ENCODE data around the gene CRACDL. TPM values are rescaled to one million over a fixed set of nuclear protein-coding genes. Genes with fewer than 3 reads are reported as not detected.

CRACDL gene
- total and polyA plus RNA-seq, 2 experiments from 2014 or later, result 0.06 to 0.32 TPM

DNA sequence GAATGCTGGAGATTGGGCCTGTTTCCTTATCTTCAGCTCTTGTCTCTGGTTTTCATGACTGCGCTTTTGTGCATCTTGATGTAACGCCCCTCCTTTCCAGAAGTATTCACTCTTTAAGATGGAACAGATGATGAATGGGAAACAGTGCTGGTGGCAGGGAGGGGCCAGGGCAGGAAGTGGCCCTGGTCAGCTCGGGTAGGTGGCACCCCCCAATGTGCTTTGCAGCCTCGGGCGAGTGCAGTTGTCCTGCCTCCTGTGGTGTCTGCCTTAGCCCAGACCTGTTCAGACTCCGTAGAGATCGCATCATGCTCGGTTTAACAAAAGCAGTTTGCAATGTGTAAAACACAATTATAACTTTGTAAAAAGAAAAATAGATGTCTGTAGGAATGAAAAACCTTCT lies 188.1 kb downstream of the CRACDL start:
- no peaks in the 10 kb centered on the region for H3K36me3 ChIP-seq
- no peaks in the 10 kb centered on the region for H3K9me3 ChIP-seq (ENCODE audit: low read depth)
- no peak for DNase-seq (ENCODE audit: low read depth in 1 of 2, low spot score in 1 of 2)
- peaks cover 8% of the 10 kb centered on the region for H3K4me1 ChIP-seq (ENCODE audit: low read depth)
- TF ChIP-seq, protein P1, sequence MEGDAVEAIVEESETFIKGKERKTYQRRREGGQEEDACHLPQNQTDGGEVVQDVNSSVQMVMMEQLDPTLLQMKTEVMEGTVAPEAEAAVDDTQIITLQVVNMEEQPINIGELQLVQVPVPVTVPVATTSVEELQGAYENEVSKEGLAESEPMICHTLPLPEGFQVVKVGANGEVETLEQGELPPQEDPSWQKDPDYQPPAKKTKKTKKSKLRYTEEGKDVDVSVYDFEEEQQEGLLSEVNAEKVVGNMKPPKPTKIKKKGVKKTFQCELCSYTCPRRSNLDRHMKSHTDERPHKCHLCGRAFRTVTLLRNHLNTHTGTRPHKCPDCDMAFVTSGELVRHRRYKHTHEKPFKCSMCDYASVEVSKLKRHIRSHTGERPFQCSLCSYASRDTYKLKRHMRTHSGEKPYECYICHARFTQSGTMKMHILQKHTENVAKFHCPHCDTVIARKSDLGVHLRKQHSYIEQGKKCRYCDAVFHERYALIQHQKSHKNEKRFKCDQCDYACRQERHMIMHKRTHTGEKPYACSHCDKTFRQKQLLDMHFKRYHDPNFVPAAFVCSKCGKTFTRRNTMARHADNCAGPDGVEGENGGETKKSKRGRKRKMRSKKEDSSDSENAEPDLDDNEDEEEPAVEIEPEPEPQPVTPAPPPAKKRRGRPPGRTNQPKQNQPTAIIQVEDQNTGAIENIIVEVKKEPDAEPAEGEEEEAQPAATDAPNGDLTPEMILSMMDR (IDR thresholded peaks at IDR 0.05; ENCODE audit: low read depth, low read length), result no peak
- H3K27ac ChIP-seq, result no peak overlapping the region
- no peaks in the 10 kb centered on the region for H3K27me3 ChIP-seq
- no peak overlapping the region for H3K4me3 ChIP-seq

DNA sequence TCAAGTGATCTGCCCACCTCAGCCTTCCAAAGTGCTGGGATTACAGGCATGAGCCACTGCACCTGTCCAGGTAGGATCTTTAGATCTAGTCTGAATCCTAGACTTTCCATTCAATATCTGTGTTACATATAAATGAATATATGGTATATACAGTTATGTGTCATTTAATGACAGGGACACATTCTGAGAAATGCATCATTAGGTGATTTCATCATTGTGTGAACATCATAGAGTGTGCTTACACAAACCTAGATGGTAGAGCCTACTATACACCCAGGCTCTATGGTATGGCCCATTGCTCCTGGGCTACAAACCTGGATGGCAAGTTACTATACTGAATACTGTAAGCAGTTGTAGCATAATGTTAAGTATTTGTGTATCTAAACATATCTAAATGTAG lies 189.6 kb downstream of the CRACDL start:
- no peaks in the 10 kb centered on the region for H3K9me3 ChIP-seq (ENCODE audit: low read depth)
- H3K27ac ChIP-seq, result no peak overlapping the region
- no peak overlapping the region for H3K4me3 ChIP-seq
- no peak for DNase-seq (ENCODE audit: low read depth in 1 of 2, low spot score in 1 of 2)
- TF ChIP-seq, protein P1 (IDR thresholded peaks at IDR 0.05; ENCODE audit: low read depth, low read length), result no peak
- H3K36me3 ChIP-seq, result no peaks in the 10 kb centered on the region
- H3K27me3 ChIP-seq, result no peaks in the 10 kb centered on the region
- peaks cover 8% of the 10 kb centered on the region for H3K4me1 ChIP-seq (ENCODE audit: low read depth)

DNA sequence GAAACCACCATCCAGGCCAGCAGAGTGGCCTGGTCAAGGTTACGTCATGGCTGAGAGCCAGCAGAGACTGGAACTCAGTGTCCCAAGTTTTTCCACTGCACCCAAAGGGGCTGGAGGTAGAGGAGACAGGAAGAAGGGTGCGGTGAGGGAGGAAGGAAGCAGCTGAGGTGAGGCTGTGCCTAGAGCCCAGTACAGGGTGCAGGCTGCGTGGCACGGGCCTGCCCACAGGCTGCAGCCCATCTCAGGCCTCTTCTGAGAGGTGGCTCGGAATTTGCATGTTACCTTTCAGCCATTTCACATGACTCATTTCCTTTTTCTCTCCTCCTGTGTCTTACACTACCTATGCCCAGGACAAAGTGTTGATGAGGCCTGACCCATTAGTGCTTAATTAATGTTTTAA lies 191.4 kb downstream of the CRACDL start:
- H3K4me1 ChIP-seq (ENCODE audit: low read depth), result peaks cover 8% of the 10 kb centered on the region
- H3K36me3 ChIP-seq, result no peaks in the 10 kb centered on the region
- H3K27ac ChIP-seq, result no peak overlapping the region
- H3K4me3 ChIP-seq, result no peak overlapping the region
- no peak for DNase-seq (ENCODE audit: low read depth in 1 of 2, low spot score in 1 of 2)
- TF ChIP-seq, protein P1 (IDR thresholded peaks at IDR 0.05; ENCODE audit: low read depth, low read length), result no peak
- no peaks in the 10 kb centered on the region for H3K27me3 ChIP-seq
- no peaks in the 10 kb centered on the region for H3K9me3 ChIP-seq (ENCODE audit: low read depth)

Other genes with a start within 250 kb of the CRACDL start
- 3.6 and 4.1 TPM in 2 replicates for gene MGAT4A, start 205.1 kb downstream of the CRACDL start, total RNA-seq
- gene MGAT4A, start 205.1 kb downstream of the CRACDL start, polyA plus RNA-seq, result 5.8 and 7.4 TPM in 2 replicates
- 2.3 and 2.4 TPM in 2 replicates for gene C2orf15, start 205.5 kb upstream of the CRACDL start, total RNA-seq
- gene C2orf15, start 205.5 kb upstream of the CRACDL start, polyA plus RNA-seq, result 2.3 and 5.9 TPM in 2 replicates
- 5.1 and 7.8 TPM in 2 replicates for gene TSGA10, start 218.7 kb upstream of the CRACDL start, total RNA-seq
- gene TSGA10, start 218.7 kb upstream of the CRACDL start, polyA plus RNA-seq, result 5.8 and 7.3 TPM in 2 replicates
- 2.4 and 6.6 TPM in 2 replicates for gene LIPT1, start 218.7 kb upstream of the CRACDL start, total RNA-seq
- gene LIPT1, start 218.7 kb upstream of the CRACDL start, polyA plus RNA-seq, result 4.7 and 10.9 TPM in 2 replicates
- 14.4 and 25.1 TPM in 2 replicates for gene MITD1, start 244.8 kb upstream of the CRACDL start, total RNA-seq
- 31.1 and 42.5 TPM in 2 replicates for gene MITD1, start 244.8 kb upstream of the CRACDL start, polyA plus RNA-seq
- 37.3 and 38.3 TPM in 2 replicates for gene MRPL30, start 245.0 kb upstream of the CRACDL start, total RNA-seq
- gene MRPL30, start 245.0 kb upstream of the CRACDL start, polyA plus RNA-seq, result 33.7 and 37.3 TPM in 2 replicates

Data from cardiac muscle cell (in vitro differentiated cells and primary cell).